Activated CD4-positive, alpha-beta T cell treated with anti-CD3 and anti-CD28 coated beads, Interleukin-2, amount 50 U/mL, for 16 hours (primary cell): ENCODE results near the gene ACTN4.

ENCODE experiments used
- DNase-seq: peaks from one replicate; pipeline ENCODE4 v3.0.0-alpha.2; 2020

The ACTN4 gene

GRCh38 chr19:38662537-38663155, 15.2 kb downstream of the ACTN4 start:
- DNase-seq: no peak

- no peak for DNase-seq
Measured at GRCh38 chr19:38663156-38663651, 15.8 kb downstream of the ACTN4 start.

GRCh38 chr19:38663957-38664502, 16.6 kb downstream of the ACTN4 start:
- DNase-seq: no peak

GRCh38 chr19:38664503-38665211, 17.2 kb downstream of the ACTN4 start:
- DNase-seq: no peak

GRCh38 chr19:38665219-38665931, 17.9 kb downstream of the ACTN4 start:
- no peak for DNase-seq

GRCh38 chr19:38665950-38666662, 18.7 kb downstream of the ACTN4 start:
- DNase-seq: no peak

GRCh38 chr19:38666663-38667511, 19.4 kb downstream of the ACTN4 start:
- DNase-seq: peak; percentile 70

GRCh38 chr19:38667661-38668171, 20.3 kb downstream of the ACTN4 start:
- no peak for DNase-seq

GRCh38 chr19:38669552-38669951, 22.1 kb downstream of the ACTN4 start:
- peak; percentile 64 for DNase-seq

GRCh38 chr19:38670921-38671398, 23.5 kb downstream of the ACTN4 start:
- DNase-seq: no peak

GRCh38 chr19:38671654-38672053, 24.2 kb downstream of the ACTN4 start:
- no peak for DNase-seq

- no peak for DNase-seq
Measured at GRCh38 chr19:38673030-38673429, 25.6 kb downstream of the ACTN4 start.

GRCh38 chr19:38674388-38675171, 27.1 kb downstream of the ACTN4 start:
- no peak for DNase-seq

- DNase-seq: no peak
Measured at GRCh38 chr19:38675611-38676010, 28.2 kb downstream of the ACTN4 start.

- DNase-seq: no peak
Measured at GRCh38 chr19:38676023-38676877, 28.8 kb downstream of the ACTN4 start.

GRCh38 chr19:38676878-38677646, 29.6 kb downstream of the ACTN4 start:
- no peak for DNase-seq

- DNase-seq: no peak
Measured at GRCh38 chr19:38678217-38678890, 30.9 kb downstream of the ACTN4 start.

- DNase-seq: no peak
Measured at GRCh38 chr19:38678891-38679494, 31.5 kb downstream of the ACTN4 start.
